H9 (cell line): ENCODE data around the gene CNNM2. TPM values are rescaled to one million over a fixed set of nuclear protein-coding genes. Genes with fewer than 3 reads are reported as not detected.

Experiments
- DNase-seq: peaks from one replicate; pipeline ENCODE4 v3.0.0-alpha.2; 2017
- H2AFZ ChIP-seq: one replicate; pipeline ENCODE4 v1.6.1; 2013; ENCODE audit warnings: mild to moderate bottlenecking, low read length, control low read depth, moderate library complexity
- H2AK5ac ChIP-seq: 2 replicates; pipeline ENCODE4 v1.6.1; 2013; ENCODE audit warnings: low read length, control low read depth, mixed read lengths; ENCODE audit not compliant: insufficient read length
- H2BK120ac ChIP-seq: one replicate; pipeline ENCODE4 v1.6.1; 2013; ENCODE audit warnings: low read depth, mild to moderate bottlenecking, low read length, control low read depth, inconsistent platforms; ENCODE audit not compliant: poor library complexity, severe bottlenecking
- H2BK12ac ChIP-seq: 2 replicates; pipeline ENCODE4 v1.6.1; 2013; ENCODE audit warnings: low read length, control low read depth, mixed read lengths, low read depth; ENCODE audit not compliant: insufficient read length
- H2BK15ac ChIP-seq: 2 replicates; pipeline ENCODE4 v1.6.1; 2013; ENCODE audit warnings: low read depth, low read length, control low read depth
- H2BK20ac ChIP-seq: one replicate; pipeline ENCODE4 v1.6.1; 2013; ENCODE audit warnings: low read depth, mild to moderate bottlenecking, low read length, control low read depth, inconsistent platforms; ENCODE audit not compliant: poor library complexity, severe bottlenecking
- H2BK5ac ChIP-seq: 2 replicates; pipeline ENCODE4 v1.6.1; 2013; ENCODE audit warnings: low read length, control low read depth, mixed read lengths; ENCODE audit not compliant: insufficient read length
- H3K14ac ChIP-seq: 2 replicates; pipeline ENCODE4 v1.6.1; 2013; ENCODE audit warnings: low read length, control low read depth; ENCODE audit not compliant: insufficient read depth
- H3K18ac ChIP-seq: 2 replicates; pipeline ENCODE4 v1.6.1; 2013; ENCODE audit warnings: low read depth, mild to moderate bottlenecking, mixed read lengths, low read length, control low read depth; ENCODE audit not compliant: insufficient read length
- H3K23ac ChIP-seq: 2 replicates; pipeline ENCODE4 v1.6.1; 2013; ENCODE audit warnings: low read length, control low read depth, mixed read lengths, low read depth; ENCODE audit not compliant: insufficient read length
- H3K23me2 ChIP-seq: 2 replicates; pipeline ENCODE4 v1.6.1; 2013; ENCODE audit warnings: low read depth, mild to moderate bottlenecking, mixed read lengths, low read length, control low read depth; ENCODE audit not compliant: insufficient read length, poor library complexity, severe bottlenecking
- H3K27ac ChIP-seq: 2 replicates; pipeline ENCODE4 v1.5.1; 2013; ENCODE audit warnings: low read length, control low read depth, mixed read lengths, low read depth; ENCODE audit not compliant: insufficient read length
- H3K27me3 ChIP-seq: 2 replicates; pipeline ENCODE4 v1.6.1; 2013; ENCODE audit warnings: low read length, control low read depth, inconsistent platforms; ENCODE audit not compliant: insufficient read depth
- H3K4ac ChIP-seq: 2 replicates; pipeline ENCODE4 v1.6.1; 2013; ENCODE audit warnings: low read depth, mild to moderate bottlenecking, control low read depth, inconsistent platforms, low read length, moderate library complexity
- H3K4me1 ChIP-seq: 2 replicates; pipeline ENCODE4 v1.6.1; 2013; ENCODE audit warnings: low read length, control low read depth, inconsistent platforms; ENCODE audit not compliant: insufficient read depth
- H3K4me2 ChIP-seq: 2 replicates; pipeline ENCODE4 v1.6.1; 2013; ENCODE audit warnings: low read length, control low read depth, mixed read lengths; ENCODE audit not compliant: insufficient read length, insufficient read depth
- H3K56ac ChIP-seq: 2 replicates; pipeline ENCODE4 v1.6.1; 2013; ENCODE audit warnings: low read depth, mild to moderate bottlenecking, mixed read lengths, low read length, control low read depth; ENCODE audit not compliant: insufficient read length
- H3K79me1 ChIP-seq: 2 replicates; pipeline ENCODE4 v1.6.1; 2013; ENCODE audit warnings: low read depth, mild to moderate bottlenecking, moderate library complexity, low read length, control low read depth, inconsistent platforms; ENCODE audit not compliant: insufficient read depth, poor library complexity, severe bottlenecking
- H3K79me2 ChIP-seq: 2 replicates; pipeline ENCODE4 v1.6.1; 2013; ENCODE audit warnings: low read length, control low read depth, inconsistent platforms; ENCODE audit not compliant: insufficient read depth
- H3K9ac ChIP-seq: 2 replicates; pipeline ENCODE4 v1.6.1; 2013; ENCODE audit warnings: low read length, control low read depth, mixed read lengths; ENCODE audit not compliant: insufficient read length; ENCODE audit errors: extremely low read depth
- H3K9me3 ChIP-seq: one replicate; pipeline ENCODE4 v1.6.1; 2013; ENCODE audit warnings: low read depth, low read length, inconsistent platforms; ENCODE audit not compliant: control insufficient read depth
- H3T11ph ChIP-seq: one replicate; pipeline ENCODE4 v1.6.1; 2013; ENCODE audit warnings: mild to moderate bottlenecking, low read length, control low read depth, inconsistent platforms
- H4K20me1 ChIP-seq: one replicate; pipeline ENCODE4 v1.6.1; 2013; ENCODE audit not compliant: control insufficient read depth, insufficient read length, insufficient read depth
- H4K5ac ChIP-seq: 2 replicates; pipeline ENCODE4 v1.6.1; 2013; ENCODE audit warnings: low read depth, mild to moderate bottlenecking, mixed read lengths, low read length, control low read depth; ENCODE audit not compliant: insufficient read length
- H4K8ac ChIP-seq: replicated peaks from 2 replicates; pipeline ENCODE4 v1.6.1; 2013; ENCODE audit warnings: low read length, control low read depth, mixed read lengths, low read depth; ENCODE audit not compliant: insufficient read length
- H4K91ac ChIP-seq: 2 replicates; pipeline ENCODE4 v1.6.1; 2013; ENCODE audit warnings: low read depth, mild to moderate bottlenecking, moderate library complexity, mixed read lengths, low read length, control low read depth; ENCODE audit not compliant: insufficient read length
- H3K27ac Mint-ChIP-seq, 3 experiments: 2 replicates in 2 of 3; 3 replicates in 1 of 3; pipeline ENCODE4 v1.8.0; 2020 to 2021; ENCODE audit warnings: mixed read lengths in 3 of 3, mild to moderate bottlenecking in 1 of 3, moderate library complexity in 1 of 3
- H3K27me3 Mint-ChIP-seq: 2 replicates; pipeline ENCODE4 v1.8.0; 2021; ENCODE audit warnings: low read depth, mild to moderate bottlenecking, moderate library complexity, mixed read lengths
- H3K36me3 Mint-ChIP-seq, 3 experiments: 2 replicates in 2 of 3; 3 replicates in 1 of 3; pipeline ENCODE4 v1.8.0; 2020 to 2021; ENCODE audit warnings: low read depth in 3 of 3, mixed read lengths in 3 of 3; ENCODE audit not compliant: insufficient read depth in 1 of 3
- H3K4me1 Mint-ChIP-seq, 2 experiments: 2 replicates each; pipeline ENCODE4 v1.8.0; 2020; ENCODE audit warnings: mixed read lengths in 2 of 2
- H3K4me3 Mint-ChIP-seq, 2 experiments: 2 replicates in 1 of 2; 3 replicates in 1 of 2; pipeline ENCODE4 v1.8.0; 2020 to 2021; ENCODE audit warnings: mild to moderate bottlenecking in 2 of 2, mixed read lengths in 2 of 2, moderate library complexity in 1 of 2
- H3K9me3 Mint-ChIP-seq, 2 experiments: 2 replicates in 1 of 2; 3 replicates in 1 of 2; pipeline ENCODE4 v1.8.0; 2020; ENCODE audit warnings: mild to moderate bottlenecking in 2 of 2, mixed read lengths in 2 of 2, moderate library complexity in 1 of 2
- WGBS: extraction: QIAGEN DNeasy Blood & Tissue Kit; methylation state at CpG from one replicate; pipeline ENCODE4 v1.1.7; 2013; ENCODE audit warnings: missing lambda C conversion rate, low lambda C conversion rate, mixed read lengths; ENCODE audit not compliant: insufficient read length; ENCODE audit errors: extremely low coverage; 5-methylcytosine and 5-hydroxymethylcytosine counted together
- total RNA-seq: library from RNA; stranded (reverse); gene quantifications from 2 replicates; pipeline ENCODE4 v1.2.1, GENCODE V29; 2021
- TF ChIP-seq, protein P1 (sequence below): fragments of 200-600 bp; sonication (generic); conservative IDR thresholded peaks from 3 replicates; pipeline ENCODE4 v1.8.0; 2021; ENCODE audit warnings: antibody characterized with exemption, mild to moderate bottlenecking

The CNNM2 gene
- total RNA-seq, 1 experiment from 2014 or later, result 17.5 TPM

DNA sequence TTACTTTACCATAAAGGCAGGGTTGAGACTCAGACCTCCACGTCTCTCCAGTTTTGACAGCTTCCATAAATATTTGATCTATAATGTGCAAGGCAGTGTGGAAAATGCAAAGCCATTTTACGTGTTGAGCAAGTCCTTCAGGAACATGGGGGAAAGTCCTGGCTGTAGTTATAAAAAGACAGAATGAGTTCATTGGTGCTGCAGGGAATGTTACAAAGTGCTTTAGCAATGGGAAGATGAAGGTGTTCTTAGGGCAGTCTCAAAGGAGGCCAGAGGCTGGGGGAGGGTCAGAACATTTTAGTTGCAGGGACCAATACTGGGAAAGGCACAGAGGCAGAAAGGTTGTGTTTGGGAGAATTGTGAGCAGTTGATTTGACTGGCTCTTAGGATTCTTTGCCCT, 27.9 kb downstream of the CNNM2 start:
- H3K23ac ChIP-seq, result no peak overlapping the region
- no peak overlapping the region for H3K9ac ChIP-seq
- H4K8ac ChIP-seq, result no peak overlapping the region
- no peaks in the 10 kb centered on the region for H3K79me1 ChIP-seq
- H2BK20ac ChIP-seq, result no peak overlapping the region
- Mint-ChIP-seq H3K4me1 (peaks cover 8 to 15% of the 10 kb centered on the region in 2 experiments), H3K36me3 (peaks cover 0 to 2% (median 0%) of the 10 kb centered on the region in 3 experiments; a peak in 1 of 7 replicates), H3K27ac (no peak overlapping the region; a peak in 1 of 7 replicates), H3K27me3 (no peaks in the 10 kb centered on the region; the same call in 1 of the 2 replicates), H3K4me3 (no peak overlapping the region), H3K9me3 (no peaks in the 10 kb centered on the region; a peak in 1 of 5 replicates)
- no peaks in the 10 kb centered on the region for H4K20me1 ChIP-seq
- H2AFZ ChIP-seq, result no peak overlapping the region
- no peak overlapping the region for H2AK5ac ChIP-seq
- H3K23me2 ChIP-seq, result no peaks in the 10 kb centered on the region
- no peak overlapping the region for H3K27ac ChIP-seq
- no peak overlapping the region for H2BK5ac ChIP-seq
- H2BK12ac ChIP-seq, result no peak overlapping the region
- H2BK120ac ChIP-seq, result no peak overlapping the region
- H3K27me3 ChIP-seq, result no peaks in the 10 kb centered on the region
- WGBS, result no CpG with 5 or more reads among the region's 2 CpGs
- H3K56ac ChIP-seq, result no peak overlapping the region
- no peak overlapping the region for H4K5ac ChIP-seq
- H3K79me2 ChIP-seq, result no peaks in the 10 kb centered on the region
- no peak overlapping the region for H3K14ac ChIP-seq
- DNase-seq, result no peak
- no peak overlapping the region for H4K91ac ChIP-seq
- TF ChIP-seq, protein P1, sequence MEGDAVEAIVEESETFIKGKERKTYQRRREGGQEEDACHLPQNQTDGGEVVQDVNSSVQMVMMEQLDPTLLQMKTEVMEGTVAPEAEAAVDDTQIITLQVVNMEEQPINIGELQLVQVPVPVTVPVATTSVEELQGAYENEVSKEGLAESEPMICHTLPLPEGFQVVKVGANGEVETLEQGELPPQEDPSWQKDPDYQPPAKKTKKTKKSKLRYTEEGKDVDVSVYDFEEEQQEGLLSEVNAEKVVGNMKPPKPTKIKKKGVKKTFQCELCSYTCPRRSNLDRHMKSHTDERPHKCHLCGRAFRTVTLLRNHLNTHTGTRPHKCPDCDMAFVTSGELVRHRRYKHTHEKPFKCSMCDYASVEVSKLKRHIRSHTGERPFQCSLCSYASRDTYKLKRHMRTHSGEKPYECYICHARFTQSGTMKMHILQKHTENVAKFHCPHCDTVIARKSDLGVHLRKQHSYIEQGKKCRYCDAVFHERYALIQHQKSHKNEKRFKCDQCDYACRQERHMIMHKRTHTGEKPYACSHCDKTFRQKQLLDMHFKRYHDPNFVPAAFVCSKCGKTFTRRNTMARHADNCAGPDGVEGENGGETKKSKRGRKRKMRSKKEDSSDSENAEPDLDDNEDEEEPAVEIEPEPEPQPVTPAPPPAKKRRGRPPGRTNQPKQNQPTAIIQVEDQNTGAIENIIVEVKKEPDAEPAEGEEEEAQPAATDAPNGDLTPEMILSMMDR, result no peak
- no peak overlapping the region for H3K18ac ChIP-seq
- H3K4ac ChIP-seq, result no peak overlapping the region
- no peak overlapping the region for H3K4me2 ChIP-seq
- H3K9me3 ChIP-seq, result no peaks in the 10 kb centered on the region
- H3T11ph ChIP-seq, result no peak overlapping the region
- H3K4me1 ChIP-seq, result no peaks in the 10 kb centered on the region
- no peak overlapping the region for H2BK15ac ChIP-seq
